OCI-LY7 (cell line): ENCODE measurements around the gene SDHA.

ENCODE experiments used
- EZH2phosphoT487 ChIP-seq: fragments of 200-600 bp; sonication (generic); IDR thresholded peaks from 2 replicates; pipeline ENCODE4 v1.6.1; 2018; ENCODE audit warnings: low read depth, borderline replicate concordance, mild to moderate bottlenecking, mixed run types, antibody characterized with exemption, low read length, moderate library complexity, mixed read lengths
- TF ChIP-seq, protein P1 (sequence below): fragments of 200-600 bp; sonication (generic); conservative IDR thresholded peaks from 2 replicates; pipeline ENCODE4 v1.5.1; 2014; ENCODE audit warnings: mild to moderate bottlenecking, antibody characterized with exemption, low read length, moderate library complexity, mixed read lengths

DNA sequence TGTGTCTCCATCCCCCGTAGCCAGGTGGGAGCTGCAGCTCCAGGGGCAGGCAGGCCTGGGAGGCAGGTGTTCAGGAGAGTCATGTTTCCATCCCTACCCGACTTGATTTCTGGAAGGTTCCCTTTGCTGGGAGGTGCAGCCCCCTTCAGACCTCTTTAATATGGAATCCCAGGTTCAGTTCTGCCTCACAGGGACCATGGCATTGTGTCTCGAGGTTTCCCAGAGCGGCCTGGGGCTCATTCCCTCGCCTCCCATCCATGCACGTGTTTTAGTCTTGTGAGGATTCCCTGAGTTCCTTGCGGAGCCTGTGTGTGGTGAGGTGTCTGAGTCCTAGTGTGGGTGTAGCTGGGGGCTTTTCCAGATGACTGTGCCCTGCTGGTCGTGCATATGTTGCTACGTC is 86.9 kb downstream of the SDHA start:
- TF ChIP-seq EZH2phosphoT487, result no peak
- TF ChIP-seq, protein P1, sequence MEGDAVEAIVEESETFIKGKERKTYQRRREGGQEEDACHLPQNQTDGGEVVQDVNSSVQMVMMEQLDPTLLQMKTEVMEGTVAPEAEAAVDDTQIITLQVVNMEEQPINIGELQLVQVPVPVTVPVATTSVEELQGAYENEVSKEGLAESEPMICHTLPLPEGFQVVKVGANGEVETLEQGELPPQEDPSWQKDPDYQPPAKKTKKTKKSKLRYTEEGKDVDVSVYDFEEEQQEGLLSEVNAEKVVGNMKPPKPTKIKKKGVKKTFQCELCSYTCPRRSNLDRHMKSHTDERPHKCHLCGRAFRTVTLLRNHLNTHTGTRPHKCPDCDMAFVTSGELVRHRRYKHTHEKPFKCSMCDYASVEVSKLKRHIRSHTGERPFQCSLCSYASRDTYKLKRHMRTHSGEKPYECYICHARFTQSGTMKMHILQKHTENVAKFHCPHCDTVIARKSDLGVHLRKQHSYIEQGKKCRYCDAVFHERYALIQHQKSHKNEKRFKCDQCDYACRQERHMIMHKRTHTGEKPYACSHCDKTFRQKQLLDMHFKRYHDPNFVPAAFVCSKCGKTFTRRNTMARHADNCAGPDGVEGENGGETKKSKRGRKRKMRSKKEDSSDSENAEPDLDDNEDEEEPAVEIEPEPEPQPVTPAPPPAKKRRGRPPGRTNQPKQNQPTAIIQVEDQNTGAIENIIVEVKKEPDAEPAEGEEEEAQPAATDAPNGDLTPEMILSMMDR, result no peak
